ENCODE measurements around the gene SLC17A3. TPM values are rescaled to one million over a fixed set of nuclear protein-coding genes. Genes with fewer than 3 reads are reported as not detected.

SLC17A3 gene
- total and polyA plus RNA-seq, 2 experiments from 2014 or later, result not detected

DNA sequence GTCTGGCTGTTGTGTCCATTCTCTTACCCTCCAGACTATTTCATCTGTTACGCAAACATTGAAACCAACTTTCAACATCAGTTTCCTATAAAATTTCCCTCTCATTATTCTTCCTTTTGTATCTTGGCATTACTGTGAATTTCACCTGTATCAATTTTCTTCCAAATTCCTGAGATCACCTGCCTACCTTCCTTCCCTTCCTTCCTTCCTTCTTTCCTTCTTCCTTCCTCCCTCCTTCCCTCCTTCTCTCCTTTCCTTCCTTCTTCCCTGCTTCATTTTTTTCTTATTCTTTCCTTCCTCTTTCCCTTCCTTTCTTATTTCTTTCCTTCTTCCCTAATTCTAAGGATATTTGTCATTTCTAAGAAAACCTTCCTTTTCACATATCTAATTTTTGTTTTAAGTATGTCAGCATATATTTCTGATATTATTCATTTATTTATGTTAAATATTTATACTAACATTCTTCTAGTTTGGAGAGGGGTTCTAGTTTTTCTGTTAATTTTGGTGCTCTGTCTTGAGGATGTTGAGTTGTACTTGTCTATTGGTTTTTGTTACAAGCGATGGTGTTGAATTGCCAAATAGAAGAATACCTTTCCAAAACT lies 4.8 kb upstream of the SLC17A3 start (continued):
- TF ChIP-seq, protein P1, sequence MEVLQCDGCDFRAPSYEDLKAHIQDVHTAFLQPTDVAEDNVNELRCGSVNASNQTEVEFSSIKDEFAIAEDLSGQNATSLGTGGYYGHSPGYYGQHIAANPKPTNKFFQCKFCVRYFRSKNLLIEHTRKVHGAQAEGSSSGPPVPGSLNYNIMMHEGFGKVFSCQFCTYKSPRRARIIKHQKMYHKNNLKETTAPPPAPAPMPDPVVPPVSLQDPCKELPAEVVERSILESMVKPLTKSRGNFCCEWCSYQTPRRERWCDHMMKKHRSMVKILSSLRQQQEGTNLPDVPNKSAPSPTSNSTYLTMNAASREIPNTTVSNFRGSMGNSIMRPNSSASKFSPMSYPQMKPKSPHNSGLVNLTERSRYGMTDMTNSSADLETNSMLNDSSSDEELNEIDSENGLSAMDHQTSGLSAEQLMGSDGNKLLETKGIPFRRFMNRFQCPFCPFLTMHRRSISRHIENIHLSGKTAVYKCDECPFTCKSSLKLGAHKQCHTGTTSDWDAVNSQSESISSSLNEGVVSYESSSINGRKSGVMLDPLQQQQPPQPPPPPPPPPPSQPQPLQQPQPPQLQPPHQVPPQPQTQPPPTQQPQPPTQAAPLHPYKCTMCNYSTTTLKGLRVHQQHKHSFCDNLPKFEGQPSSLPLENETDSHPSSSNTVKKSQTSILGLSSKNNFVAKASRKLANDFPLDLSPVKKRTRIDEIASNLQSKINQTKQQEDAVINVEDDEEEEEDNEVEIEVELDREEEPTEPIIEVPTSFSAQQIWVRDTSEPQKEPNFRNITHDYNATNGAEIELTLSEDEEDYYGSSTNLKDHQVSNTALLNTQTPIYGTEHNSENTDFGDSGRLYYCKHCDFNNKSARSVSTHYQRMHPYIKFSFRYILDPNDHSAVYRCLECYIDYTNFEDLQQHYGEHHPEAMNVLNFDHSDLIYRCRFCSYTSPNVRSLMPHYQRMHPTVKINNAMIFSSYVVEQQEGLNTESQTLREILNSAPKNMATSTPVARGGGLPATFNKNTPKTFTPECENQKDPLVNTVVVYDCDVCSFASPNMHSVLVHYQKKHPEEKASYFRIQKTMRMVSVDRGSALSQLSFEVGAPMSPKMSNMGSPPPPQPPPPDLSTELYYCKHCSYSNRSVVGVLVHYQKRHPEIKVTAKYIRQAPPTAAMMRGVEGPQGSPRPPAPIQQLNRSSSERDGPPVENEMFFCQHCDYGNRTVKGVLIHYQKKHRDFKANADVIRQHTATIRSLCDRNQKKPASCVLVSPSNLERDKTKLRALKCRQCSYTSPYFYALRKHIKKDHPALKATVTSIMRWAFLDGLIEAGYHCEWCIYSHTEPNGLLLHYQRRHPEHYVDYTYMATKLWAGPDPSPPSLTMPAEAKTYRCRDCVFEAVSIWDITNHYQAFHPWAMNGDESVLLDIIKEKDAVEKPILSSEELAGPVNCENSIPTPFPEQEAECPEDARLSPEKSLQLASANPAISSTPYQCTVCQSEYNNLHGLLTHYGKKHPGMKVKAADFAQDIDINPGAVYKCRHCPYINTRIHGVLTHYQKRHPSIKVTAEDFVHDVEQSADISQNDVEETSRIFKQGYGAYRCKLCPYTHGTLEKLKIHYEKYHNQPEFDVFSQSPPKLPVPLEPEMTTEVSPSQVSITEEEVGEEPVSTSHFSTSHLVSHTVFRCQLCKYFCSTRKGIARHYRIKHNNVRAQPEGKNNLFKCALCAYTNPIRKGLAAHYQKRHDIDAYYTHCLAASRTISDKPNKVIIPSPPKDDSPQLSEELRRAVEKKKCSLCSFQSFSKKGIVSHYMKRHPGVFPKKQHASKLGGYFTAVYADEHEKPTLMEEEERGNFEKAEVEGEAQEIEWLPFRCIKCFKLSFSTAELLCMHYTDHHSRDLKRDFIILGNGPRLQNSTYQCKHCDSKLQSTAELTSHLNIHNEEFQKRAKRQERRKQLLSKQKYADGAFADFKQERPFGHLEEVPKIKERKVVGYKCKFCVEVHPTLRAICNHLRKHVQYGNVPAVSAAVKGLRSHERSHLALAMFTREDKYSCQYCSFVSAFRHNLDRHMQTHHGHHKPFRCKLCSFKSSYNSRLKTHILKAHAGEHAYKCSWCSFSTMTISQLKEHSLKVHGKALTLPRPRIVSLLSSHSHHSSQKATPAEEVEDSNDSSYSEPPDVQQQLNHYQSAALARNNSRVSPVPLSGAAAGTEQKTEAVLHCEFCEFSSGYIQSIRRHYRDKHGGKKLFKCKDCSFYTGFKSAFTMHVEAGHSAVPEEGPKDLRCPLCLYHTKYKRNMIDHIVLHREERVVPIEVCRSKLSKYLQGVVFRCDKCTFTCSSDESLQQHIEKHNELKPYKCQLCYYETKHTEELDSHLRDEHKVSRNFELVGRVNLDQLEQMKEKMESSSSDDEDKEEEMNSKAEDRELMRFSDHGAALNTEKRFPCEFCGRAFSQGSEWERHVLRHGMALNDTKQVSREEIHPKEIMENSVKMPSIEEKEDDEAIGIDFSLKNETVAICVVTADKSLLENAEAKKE (CRISPR knock-in tag; IDR thresholded peaks at IDR 0.05), result no peak
- no peak for TF ChIP-seq ZNF331 (CRISPR knock-in tag; IDR thresholded peaks at IDR 0.05; ENCODE audit: low read depth)
- TF ChIP-seq, protein P2, sequence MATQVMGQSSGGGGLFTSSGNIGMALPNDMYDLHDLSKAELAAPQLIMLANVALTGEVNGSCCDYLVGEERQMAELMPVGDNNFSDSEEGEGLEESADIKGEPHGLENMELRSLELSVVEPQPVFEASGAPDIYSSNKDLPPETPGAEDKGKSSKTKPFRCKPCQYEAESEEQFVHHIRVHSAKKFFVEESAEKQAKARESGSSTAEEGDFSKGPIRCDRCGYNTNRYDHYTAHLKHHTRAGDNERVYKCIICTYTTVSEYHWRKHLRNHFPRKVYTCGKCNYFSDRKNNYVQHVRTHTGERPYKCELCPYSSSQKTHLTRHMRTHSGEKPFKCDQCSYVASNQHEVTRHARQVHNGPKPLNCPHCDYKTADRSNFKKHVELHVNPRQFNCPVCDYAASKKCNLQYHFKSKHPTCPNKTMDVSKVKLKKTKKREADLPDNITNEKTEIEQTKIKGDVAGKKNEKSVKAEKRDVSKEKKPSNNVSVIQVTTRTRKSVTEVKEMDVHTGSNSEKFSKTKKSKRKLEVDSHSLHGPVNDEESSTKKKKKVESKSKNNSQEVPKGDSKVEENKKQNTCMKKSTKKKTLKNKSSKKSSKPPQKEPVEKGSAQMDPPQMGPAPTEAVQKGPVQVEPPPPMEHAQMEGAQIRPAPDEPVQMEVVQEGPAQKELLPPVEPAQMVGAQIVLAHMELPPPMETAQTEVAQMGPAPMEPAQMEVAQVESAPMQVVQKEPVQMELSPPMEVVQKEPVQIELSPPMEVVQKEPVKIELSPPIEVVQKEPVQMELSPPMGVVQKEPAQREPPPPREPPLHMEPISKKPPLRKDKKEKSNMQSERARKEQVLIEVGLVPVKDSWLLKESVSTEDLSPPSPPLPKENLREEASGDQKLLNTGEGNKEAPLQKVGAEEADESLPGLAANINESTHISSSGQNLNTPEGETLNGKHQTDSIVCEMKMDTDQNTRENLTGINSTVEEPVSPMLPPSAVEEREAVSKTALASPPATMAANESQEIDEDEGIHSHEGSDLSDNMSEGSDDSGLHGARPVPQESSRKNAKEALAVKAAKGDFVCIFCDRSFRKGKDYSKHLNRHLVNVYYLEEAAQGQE (IDR thresholded peaks at IDR 0.05; ENCODE audit: unreplicated experiment), result no peak
- TF ChIP-seq, protein P3, sequence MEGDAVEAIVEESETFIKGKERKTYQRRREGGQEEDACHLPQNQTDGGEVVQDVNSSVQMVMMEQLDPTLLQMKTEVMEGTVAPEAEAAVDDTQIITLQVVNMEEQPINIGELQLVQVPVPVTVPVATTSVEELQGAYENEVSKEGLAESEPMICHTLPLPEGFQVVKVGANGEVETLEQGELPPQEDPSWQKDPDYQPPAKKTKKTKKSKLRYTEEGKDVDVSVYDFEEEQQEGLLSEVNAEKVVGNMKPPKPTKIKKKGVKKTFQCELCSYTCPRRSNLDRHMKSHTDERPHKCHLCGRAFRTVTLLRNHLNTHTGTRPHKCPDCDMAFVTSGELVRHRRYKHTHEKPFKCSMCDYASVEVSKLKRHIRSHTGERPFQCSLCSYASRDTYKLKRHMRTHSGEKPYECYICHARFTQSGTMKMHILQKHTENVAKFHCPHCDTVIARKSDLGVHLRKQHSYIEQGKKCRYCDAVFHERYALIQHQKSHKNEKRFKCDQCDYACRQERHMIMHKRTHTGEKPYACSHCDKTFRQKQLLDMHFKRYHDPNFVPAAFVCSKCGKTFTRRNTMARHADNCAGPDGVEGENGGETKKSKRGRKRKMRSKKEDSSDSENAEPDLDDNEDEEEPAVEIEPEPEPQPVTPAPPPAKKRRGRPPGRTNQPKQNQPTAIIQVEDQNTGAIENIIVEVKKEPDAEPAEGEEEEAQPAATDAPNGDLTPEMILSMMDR (conservative IDR thresholded peaks at IDR 0.05; ENCODE audit: low read depth in 2 of 2), result no peak
- no peak for TF ChIP-seq STAT1 (IDR thresholded peaks at IDR 0.05; ENCODE audit: unreplicated experiment)
- TF ChIP-seq EZH2 (IDR thresholded peaks at IDR 0.05; ENCODE audit: low read depth, unreplicated experiment), result no peak
- TF ChIP-seq ZNF114 (CRISPR knock-in tag; IDR thresholded peaks at IDR 0.05), result no peak
- no peak for TF ChIP-seq CREB1 (CRISPR knock-in tag; IDR thresholded peaks at IDR 0.05; ENCODE audit: low read depth)
- TF ChIP-seq NANOG (IDR thresholded peaks at IDR 0.05; ENCODE audit: borderline replicate concordance), result no peak
- TF ChIP-seq, protein P4, sequence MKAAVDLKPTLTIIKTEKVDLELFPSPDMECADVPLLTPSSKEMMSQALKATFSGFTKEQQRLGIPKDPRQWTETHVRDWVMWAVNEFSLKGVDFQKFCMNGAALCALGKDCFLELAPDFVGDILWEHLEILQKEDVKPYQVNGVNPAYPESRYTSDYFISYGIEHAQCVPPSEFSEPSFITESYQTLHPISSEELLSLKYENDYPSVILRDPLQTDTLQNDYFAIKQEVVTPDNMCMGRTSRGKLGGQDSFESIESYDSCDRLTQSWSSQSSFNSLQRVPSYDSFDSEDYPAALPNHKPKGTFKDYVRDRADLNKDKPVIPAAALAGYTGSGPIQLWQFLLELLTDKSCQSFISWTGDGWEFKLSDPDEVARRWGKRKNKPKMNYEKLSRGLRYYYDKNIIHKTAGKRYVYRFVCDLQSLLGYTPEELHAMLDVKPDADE (IDR thresholded peaks at IDR 0.05), result no peak
